SK-N-SH (cell line): ENCODE results near the gene ZBTB38. TPM values are rescaled to one million over a fixed set of nuclear protein-coding genes. Genes with fewer than 3 reads are reported as not detected.
A peak's percentile ranks its signal among the peaks of the same experiment; 100 is the strongest.

ENCODE experiments used
- CTCF ChIA-PET: fragments of 300-600, 350-600 bp; formaldehyde crosslinking; extraction: SDS; loops from one replicate; lab custom pipeline; 2021; lab: Yijun Ruan, JAX
- POLR2A ChIA-PET: fragments of 350-600 bp; sonication (Branson Sonifier 250); formaldehyde crosslinking; extraction: SDS; loops from one replicate; lab custom pipeline; 2020; ENCODE audit warnings: antibody characterized with exemption, inconsistent platforms; lab: Yijun Ruan, JAX
- DNase-seq: peaks from one replicate; pipeline ENCODE4 v3.0.0; 2012
- H2AFZ ChIP-seq: fragments of 200-600 bp; sonication (generic); 2 replicates; pipeline ENCODE4 v1.8.1; 2016; ENCODE audit warnings: antibody characterized with exemption, mild to moderate bottlenecking, low read depth
- H3F3A ChIP-seq: fragments of 200-600 bp; sonication (generic); replicated peaks from 2 replicates; pipeline ENCODE3; 2016; ENCODE audit warnings: antibody characterized with exemption, mild to moderate bottlenecking; ENCODE audit not compliant: insufficient read depth
- H3K27ac ChIP-seq, 2 experiments: fragments of 200-500 bp in 1 of 2; fragments of 200-600 bp in 1 of 2; sonication (Bioruptor generic) in 1 of 2; sonication (generic), shearing (Covaris generic) in 1 of 2; 2 replicates each; pipeline versions ENCODE4 v1.5.1 to v1.6.1; 2014 to 2016; ENCODE audit warnings: low read depth in 2 of 2, inconsistent platforms in 1 of 2, low read length in 1 of 2, mild to moderate bottlenecking in 1 of 2, mixed read lengths in 1 of 2
- H3K27me3 ChIP-seq: fragments of 200-600 bp; sonication (generic), shearing (Covaris generic); 2 replicates; pipeline ENCODE4 v1.6.1; 2016; ENCODE audit warnings: mixed run types; ENCODE audit not compliant: insufficient read depth
- H3K36me3 ChIP-seq, 2 experiments: fragments of 200-500 bp in 1 of 2; fragments of 200-600 bp in 1 of 2; sonication (Bioruptor generic) in 1 of 2; sonication (generic) in 1 of 2; replicated peaks in 1 of 2; 2 replicates each; pipeline versions ENCODE3 to v1.5.1; 2014 to 2016; ENCODE audit warnings: low read length in 1 of 2, mild to moderate bottlenecking in 1 of 2; ENCODE audit not compliant: insufficient read depth in 2 of 2, control insufficient read depth in 1 of 2
- H3K4me1 ChIP-seq, 2 experiments: fragments of 200-500 bp in 1 of 2; fragments of 200-600 bp in 1 of 2; sonication (Bioruptor generic) in 1 of 2; sonication (generic), shearing (Covaris generic) in 1 of 2; 2 replicates each; pipeline versions ENCODE4 v1.5.1 to v1.6.1; 2014 to 2016; ENCODE audit warnings: low read depth in 1 of 2, low read length in 1 of 2, mixed run types in 1 of 2; ENCODE audit not compliant: insufficient read depth in 2 of 2, control insufficient read depth in 1 of 2
- H3K4me2 ChIP-seq: fragments of 200-600 bp; sonication (generic), shearing (Covaris generic); 2 replicates; pipeline ENCODE4 v1.6.1; 2017; ENCODE audit warnings: mixed run types
- H3K4me3 ChIP-seq, 2 experiments: fragments of 200-500 bp in 1 of 2; fragments of 200-600 bp in 1 of 2; sonication (Bioruptor generic) in 1 of 2; sonication (generic), shearing (Covaris generic) in 1 of 2; 2 replicates each; pipeline versions ENCODE4 v1.5.1 to v1.8.1; 2014 to 2016; ENCODE audit warnings: low read depth in 2 of 2, inconsistent platforms in 1 of 2, low read length in 1 of 2, mild to moderate bottlenecking in 1 of 2, mixed read lengths in 1 of 2, moderate library complexity in 1 of 2
- H3K79me2 ChIP-seq: fragments of 200-600 bp; sonication (generic); 2 replicates; pipeline ENCODE4 v1.8.1; 2017; ENCODE audit warnings: mild to moderate bottlenecking; ENCODE audit not compliant: insufficient read depth
- H3K9ac ChIP-seq: fragments of 200-600 bp; sonication (generic); 2 replicates; pipeline ENCODE4 v1.6.1; 2017; ENCODE audit warnings: mixed run types
- H3K9me2 ChIP-seq: fragments of 200-600 bp; sonication (generic); 2 replicates; pipeline ENCODE4 v1.6.1; 2017; ENCODE audit warnings: mixed run types
- H3K9me3 ChIP-seq: fragments of 200-600 bp; sonication (generic); 2 replicates; pipeline ENCODE4 v1.6.1; 2017; ENCODE audit warnings: mixed run types, mild to moderate bottlenecking, moderate library complexity
- H4K20me1 ChIP-seq: fragments of 200-600 bp; sonication (generic); 2 replicates; pipeline ENCODE4 v1.6.1; 2017; ENCODE audit warnings: mild to moderate bottlenecking, mixed run types; ENCODE audit not compliant: insufficient read depth
- CHD2 ChIP-seq: fragments of 150-350 bp; IDR thresholded peaks from 2 replicates; pipeline ENCODE4 v1.6.1; 2018; ENCODE audit warnings: low read length; ENCODE audit not compliant: partially characterized antibody
- ELF1 ChIP-seq: IDR thresholded peaks from 2 replicates; pipeline ENCODE4 v1.4.0; 2012
- EP300 ChIP-seq, 2 experiments: IDR thresholded peaks; 2 replicates each; pipeline versions ENCODE4 v1.4.0 to v1.6.1; 2012; ENCODE audit warnings: borderline replicate concordance in 1 of 2, low read depth in 1 of 2, low read length in 1 of 2
- FOSL2 ChIP-seq: IDR thresholded peaks from 2 replicates; pipeline ENCODE4 v1.4.0; 2012; ENCODE audit warnings: low read depth, mild to moderate bottlenecking, moderate library complexity, borderline replicate concordance
- FOXJ3 ChIP-seq: sonication (generic); formaldehyde crosslinking; IDR thresholded peaks from 2 replicates; pipeline ENCODE4 v1.5.1; 2020; ENCODE audit warnings: mild to moderate bottlenecking, missing genetic modification reagents
- GABPA ChIP-seq: IDR thresholded peaks from 2 replicates; pipeline ENCODE4 v1.4.0; 2012; ENCODE audit warnings: low read depth, mild to moderate bottlenecking
- JUND ChIP-seq: IDR thresholded peaks from 2 replicates; pipeline ENCODE4 v1.4.0; 2012
- MEF2A ChIP-seq: IDR thresholded peaks from 2 replicates; pipeline ENCODE4 v1.4.0; 2012; ENCODE audit warnings: low read depth, borderline replicate concordance
- MXI1 ChIP-seq: IDR thresholded peaks from 2 replicates; pipeline ENCODE4 v1.6.1; 2012; ENCODE audit warnings: mild to moderate bottlenecking, low read depth, low read length, improper control_type of control experiment
- NFIC ChIP-seq: IDR thresholded peaks from 2 replicates; pipeline ENCODE4 v1.4.0; 2012; ENCODE audit warnings: borderline replicate concordance
- NRF1 ChIP-seq: IDR thresholded peaks from 2 replicates; pipeline ENCODE4 v1.6.1; 2012; ENCODE audit warnings: low read depth, mild to moderate bottlenecking, low read length
- POLR2AphosphoS5 ChIP-seq: IDR thresholded peaks from 2 replicates; pipeline ENCODE4 v1.6.1; 2012; ENCODE audit warnings: low read depth, low read length
- RCOR1 ChIP-seq: fragments of 150-350 bp; IDR thresholded peaks from 2 replicates; pipeline ENCODE4 v1.6.1; 2017; ENCODE audit warnings: antibody characterized with exemption, low read length
- RFX5 ChIP-seq: IDR thresholded peaks from 2 replicates; pipeline ENCODE4 v1.6.1; 2012; ENCODE audit warnings: mild to moderate bottlenecking, improper control_type of control experiment, low read length
- RXRA ChIP-seq: IDR thresholded peaks from 2 replicates; pipeline ENCODE4 v1.4.0; 2012; ENCODE audit warnings: low read depth, mild to moderate bottlenecking, borderline replicate concordance
- SMC3 ChIP-seq: IDR thresholded peaks from 2 replicates; pipeline ENCODE4 v1.6.1; 2012; ENCODE audit warnings: low read depth, low read length, improper control_type of control experiment
- TAF1 ChIP-seq: IDR thresholded peaks from 2 replicates; pipeline ENCODE4 v1.6.1; 2012; ENCODE audit warnings: low read depth, mild to moderate bottlenecking, low read length, moderate library complexity, borderline replicate concordance
- TCF12 ChIP-seq: IDR thresholded peaks from 2 replicates; pipeline ENCODE4 v1.4.0; 2012
- TEAD4 ChIP-seq: IDR thresholded peaks from 2 replicates; pipeline ENCODE4 v1.4.0; 2012; ENCODE audit warnings: mild to moderate bottlenecking, borderline replicate concordance; ENCODE audit not compliant: insufficient read depth
- YY1 ChIP-seq: IDR thresholded peaks from 2 replicates; pipeline ENCODE4 v1.4.0; 2012; ENCODE audit warnings: low read depth, mild to moderate bottlenecking
- WGBS: methylation state at CpG from one replicate; pipeline ENCODE4 v1.1.6; 2017; ENCODE audit warnings: low lambda C conversion rate; 5-methylcytosine and 5-hydroxymethylcytosine counted together
- polyA plus RNA-seq, 3 experiments: library from polyadenylated mRNA; depleted of rRNA; stranded (reverse); fragments of >200 nt; gene quantifications; 2 replicates each; pipeline ENCODE4 v1.2.3, GENCODE V29; 2012
- TF ChIP-seq, protein P1 (sequence below): fragments of 150-350 bp; IDR thresholded peaks from 2 replicates; pipeline ENCODE4 v1.6.1; 2017; ENCODE audit warnings: antibody characterized with exemption, low read length, low read depth, borderline replicate concordance
- TF ChIP-seq, protein P2 (sequence below): fragments of 200-600 bp; sonication (generic); IDR thresholded peaks from 2 replicates; pipeline ENCODE4 v1.6.1; 2017; ENCODE audit warnings: antibody characterized with exemption, mild to moderate bottlenecking, moderate library complexity
- TF ChIP-seq, protein P3 (sequence below): IDR thresholded peaks from 2 replicates; pipeline ENCODE4; 2012
- TF ChIP-seq, protein P4 (sequence below): fragments of 150-350 bp; IDR thresholded peaks from 2 replicates; pipeline ENCODE4 v1.6.1; 2016; ENCODE audit warnings: mild to moderate bottlenecking, low read depth, low read length

Gene ZBTB38
- polyA plus RNA-seq, 1 of the 3 experiments (the other 2 are of a cell fraction) = 10.1 TPM

DNA sequence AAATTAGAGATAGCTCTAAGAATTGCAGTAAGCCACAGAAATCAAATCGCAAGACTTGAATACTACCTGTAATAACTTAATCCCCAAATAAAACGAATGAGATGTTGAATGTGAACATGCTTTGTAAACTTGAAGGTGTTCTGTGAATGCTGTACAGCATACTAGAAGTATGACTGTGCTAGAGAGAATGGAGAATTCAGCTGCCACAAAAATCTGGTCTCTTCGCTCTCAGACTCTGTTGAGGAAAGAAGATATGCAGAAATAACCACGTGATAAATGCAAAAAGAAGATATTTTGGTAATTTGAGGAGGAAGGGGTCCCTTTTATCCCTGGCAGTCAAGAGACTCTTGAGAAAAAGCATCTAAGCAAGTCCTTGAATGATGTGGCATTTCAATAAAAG, 37.3 kb downstream of the ZBTB38 start:
- 85% methylated on average over 4 of the region's 4 CpGs for WGBS
- H3K9ac ChIP-seq = peak overlapping the region; percentile 45; the same call in 1 of the 2 replicates
- H3K9me2 ChIP-seq = no peaks in the 10 kb centered on the region
- H3K9me3 ChIP-seq = no peaks in the 10 kb centered on the region
- H3K4me1 ChIP-seq = peaks cover 14 to 28% of the 10 kb centered on the region in 2 experiments
- no peaks in the 10 kb centered on the region for H4K20me1 ChIP-seq
- no peak overlapping the region for H2AFZ ChIP-seq
- H3K36me3 ChIP-seq = peaks cover 45 to 55% of the 10 kb centered on the region in 2 experiments
- no peak for DNase-seq
- peaks cover 37% of the 10 kb centered on the region for H3F3A ChIP-seq
- peak overlapping the region; percentile 8; the same call in 1 of the 2 replicates for H3K4me2 ChIP-seq
- CTCF ChIA-PET = interaction anchor here (0.6 to 2.6 kb wide), 6 partner anchors 13 to 55 kb away, joined by 3 to 12 read pairs (median 4); no protein-coding TSS in a partner anchor
- TF ChIP-seq RXRA (no peak), TEAD4 (no peak), FOXJ3 (CRISPR knock-in tag) (no peak), GABPA (no peak), FOSL2 (no peak), POLR2AphosphoS5 (no peak), MEF2A (no peak), ELF1 (no peak), TAF1 (no peak), RFX5 (no peak), RCOR1 (no peak), MXI1 (no peak), YY1 (no peak), EP300 (IDR thresholded peaks at IDR 0.05; ENCODE audit: borderline replicate concordance in 1 of 2, low read depth in 1 of 2, low read length in 1 of 2) (no peak)
- peak overlapping the region in 1 of 2 experiments; percentile 78; a peak in 2 of 4 replicates for H3K27ac ChIP-seq
- POLR2A ChIA-PET = no interaction called here
- peaks cover 59% of the 10 kb centered on the region for H3K79me2 ChIP-seq
- H3K27me3 ChIP-seq = no peaks in the 10 kb centered on the region
- H3K4me3 ChIP-seq = no peak overlapping the region

DNA sequence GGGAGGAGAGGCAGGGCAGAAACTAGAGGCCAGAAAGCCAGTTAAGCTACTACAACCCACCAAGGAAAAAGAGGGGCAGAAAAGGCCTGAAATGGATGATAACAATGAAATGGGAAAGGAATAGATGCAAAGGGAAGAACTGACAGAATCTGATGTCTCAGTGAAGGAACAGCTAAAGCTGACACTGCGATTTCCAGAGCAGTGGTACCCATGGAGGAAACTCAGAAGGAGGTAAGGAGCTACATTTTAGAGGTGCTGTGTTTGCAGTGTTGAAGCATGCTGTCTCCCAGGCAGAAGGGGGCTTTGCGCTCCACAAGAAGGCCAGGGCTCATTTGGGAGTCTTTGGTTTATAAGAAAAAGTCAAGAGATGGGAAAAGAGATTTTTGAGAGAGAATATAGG, 38.0 kb downstream of the ZBTB38 start:
- Histone ChIP-seq H4K20me1 (no peaks in the 10 kb centered on the region), H3K27ac (peak overlapping the region in 1 of 2 experiments; percentile 78; a peak in 2 of 4 replicates), H3K9me2 (no peaks in the 10 kb centered on the region), H3F3A (peaks cover 34% of the 10 kb centered on the region), H3K27me3 (no peaks in the 10 kb centered on the region), H2AFZ (no peak overlapping the region), H3K9ac (no peak overlapping the region), H3K36me3 (peaks cover 45 to 55% of the 10 kb centered on the region in 2 experiments)
- ChIA-PET CTCF (interaction anchor here (0.7 to 2.6 kb wide), 4 partner anchors 45 to 95 kb away, joined by 3 to 12 read pairs (median 4); no protein-coding TSS in a partner anchor), POLR2A (no interaction called here)
- DNase-seq = no peak
- TF ChIP-seq NFIC = no peak
- no peak for TF ChIP-seq EP300 (IDR thresholded peaks at IDR 0.05; ENCODE audit: borderline replicate concordance in 1 of 2, low read depth in 1 of 2, low read length in 1 of 2)
- TF ChIP-seq NRF1 = no peak
- TF ChIP-seq TAF1 = no peak
- TF ChIP-seq JUND = no peak
- TF ChIP-seq, protein P1, sequence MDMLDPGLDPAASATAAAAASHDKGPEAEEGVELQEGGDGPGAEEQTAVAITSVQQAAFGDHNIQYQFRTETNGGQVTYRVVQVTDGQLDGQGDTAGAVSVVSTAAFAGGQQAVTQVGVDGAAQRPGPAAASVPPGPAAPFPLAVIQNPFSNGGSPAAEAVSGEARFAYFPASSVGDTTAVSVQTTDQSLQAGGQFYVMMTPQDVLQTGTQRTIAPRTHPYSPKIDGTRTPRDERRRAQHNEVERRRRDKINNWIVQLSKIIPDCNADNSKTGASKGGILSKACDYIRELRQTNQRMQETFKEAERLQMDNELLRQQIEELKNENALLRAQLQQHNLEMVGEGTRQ = no peak
- TF ChIP-seq, protein P2, sequence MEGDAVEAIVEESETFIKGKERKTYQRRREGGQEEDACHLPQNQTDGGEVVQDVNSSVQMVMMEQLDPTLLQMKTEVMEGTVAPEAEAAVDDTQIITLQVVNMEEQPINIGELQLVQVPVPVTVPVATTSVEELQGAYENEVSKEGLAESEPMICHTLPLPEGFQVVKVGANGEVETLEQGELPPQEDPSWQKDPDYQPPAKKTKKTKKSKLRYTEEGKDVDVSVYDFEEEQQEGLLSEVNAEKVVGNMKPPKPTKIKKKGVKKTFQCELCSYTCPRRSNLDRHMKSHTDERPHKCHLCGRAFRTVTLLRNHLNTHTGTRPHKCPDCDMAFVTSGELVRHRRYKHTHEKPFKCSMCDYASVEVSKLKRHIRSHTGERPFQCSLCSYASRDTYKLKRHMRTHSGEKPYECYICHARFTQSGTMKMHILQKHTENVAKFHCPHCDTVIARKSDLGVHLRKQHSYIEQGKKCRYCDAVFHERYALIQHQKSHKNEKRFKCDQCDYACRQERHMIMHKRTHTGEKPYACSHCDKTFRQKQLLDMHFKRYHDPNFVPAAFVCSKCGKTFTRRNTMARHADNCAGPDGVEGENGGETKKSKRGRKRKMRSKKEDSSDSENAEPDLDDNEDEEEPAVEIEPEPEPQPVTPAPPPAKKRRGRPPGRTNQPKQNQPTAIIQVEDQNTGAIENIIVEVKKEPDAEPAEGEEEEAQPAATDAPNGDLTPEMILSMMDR = no peak
- TF ChIP-seq, protein P3, sequence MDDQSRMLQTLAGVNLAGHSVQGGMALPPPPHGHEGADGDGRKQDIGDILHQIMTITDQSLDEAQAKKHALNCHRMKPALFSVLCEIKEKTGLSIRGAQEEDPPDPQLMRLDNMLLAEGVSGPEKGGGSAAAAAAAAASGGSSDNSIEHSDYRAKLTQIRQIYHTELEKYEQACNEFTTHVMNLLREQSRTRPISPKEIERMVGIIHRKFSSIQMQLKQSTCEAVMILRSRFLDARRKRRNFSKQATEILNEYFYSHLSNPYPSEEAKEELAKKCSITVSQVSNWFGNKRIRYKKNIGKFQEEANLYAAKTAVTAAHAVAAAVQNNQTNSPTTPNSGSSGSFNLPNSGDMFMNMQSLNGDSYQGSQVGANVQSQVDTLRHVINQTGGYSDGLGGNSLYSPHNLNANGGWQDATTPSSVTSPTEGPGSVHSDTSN = no peak
- TF ChIP-seq POLR2AphosphoS5 = no peak
- TF ChIP-seq CHD2 = no peak
- TF ChIP-seq FOSL2 = no peak
- TF ChIP-seq YY1 = no peak
- no peak for TF ChIP-seq GABPA
- TF ChIP-seq, protein P4, sequence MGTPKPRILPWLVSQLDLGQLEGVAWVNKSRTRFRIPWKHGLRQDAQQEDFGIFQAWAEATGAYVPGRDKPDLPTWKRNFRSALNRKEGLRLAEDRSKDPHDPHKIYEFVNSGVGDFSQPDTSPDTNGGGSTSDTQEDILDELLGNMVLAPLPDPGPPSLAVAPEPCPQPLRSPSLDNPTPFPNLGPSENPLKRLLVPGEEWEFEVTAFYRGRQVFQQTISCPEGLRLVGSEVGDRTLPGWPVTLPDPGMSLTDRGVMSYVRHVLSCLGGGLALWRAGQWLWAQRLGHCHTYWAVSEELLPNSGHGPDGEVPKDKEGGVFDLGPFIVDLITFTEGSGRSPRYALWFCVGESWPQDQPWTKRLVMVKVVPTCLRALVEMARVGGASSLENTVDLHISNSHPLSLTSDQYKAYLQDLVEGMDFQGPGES = no peak
- TF ChIP-seq TCF12 = no peak
- TF ChIP-seq SMC3 = no peak
- TF ChIP-seq, all 33 proteins: peak for 0
- Histone ChIP-seq H3K4me2 (no peak overlapping the region), H3K4me1 (peaks cover 12 to 35% of the 10 kb centered on the region in 2 experiments), H3K9me3 (no peaks in the 10 kb centered on the region), H3K4me3 (no peak overlapping the region), H3K79me2 (peaks cover 66% of the 10 kb centered on the region)
- 96% methylated on average over 2 of the region's 2 CpGs for WGBS
